ENCODE data around the gene C3.

DNA sequence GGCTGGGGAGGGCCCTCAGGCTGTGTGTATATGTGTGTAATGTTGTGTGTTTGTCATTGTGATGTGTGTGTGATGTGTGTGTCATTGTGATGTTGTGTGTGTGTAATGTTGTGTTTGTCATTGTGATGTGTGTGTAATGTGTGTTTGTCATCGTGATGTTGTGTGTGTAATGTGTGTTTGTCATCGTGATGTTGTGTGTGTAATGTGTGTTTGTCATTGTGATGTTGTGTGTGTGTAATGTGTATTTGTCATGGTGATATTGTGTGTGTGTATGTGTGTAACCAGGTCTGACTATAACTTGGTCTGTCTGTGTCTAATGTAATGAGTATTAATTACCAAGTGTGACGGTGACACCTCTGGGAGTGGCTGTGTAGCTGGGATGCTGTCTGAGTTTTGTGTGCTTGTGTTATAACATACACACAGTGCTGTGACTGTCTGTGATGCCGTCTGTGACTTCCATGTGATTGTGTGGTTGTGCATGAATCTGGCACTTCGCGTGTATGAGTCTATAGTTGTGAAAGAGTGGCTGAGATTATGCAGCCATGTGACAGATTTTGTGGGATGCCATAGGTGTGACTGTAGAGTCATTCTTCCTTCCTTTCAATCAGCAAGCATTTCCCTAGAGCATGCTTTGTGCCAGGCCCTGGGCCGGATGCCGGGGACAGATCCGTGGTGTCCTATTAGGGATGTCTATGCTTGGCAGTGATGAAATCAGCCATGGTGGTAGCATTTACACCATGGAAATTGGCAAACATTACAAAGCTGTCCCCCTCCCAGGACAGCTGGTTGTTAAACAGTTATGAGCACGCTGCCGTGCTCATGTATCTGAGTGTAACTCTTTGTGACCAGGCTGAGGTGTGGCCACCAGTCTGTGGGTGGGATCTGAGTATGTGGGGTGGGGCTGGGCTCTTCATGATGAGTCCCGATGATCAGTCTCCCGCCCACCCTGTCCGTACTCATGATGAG is 56.9 kb downstream of the C3 start:
- TF ChIP-seq, protein P1, sequence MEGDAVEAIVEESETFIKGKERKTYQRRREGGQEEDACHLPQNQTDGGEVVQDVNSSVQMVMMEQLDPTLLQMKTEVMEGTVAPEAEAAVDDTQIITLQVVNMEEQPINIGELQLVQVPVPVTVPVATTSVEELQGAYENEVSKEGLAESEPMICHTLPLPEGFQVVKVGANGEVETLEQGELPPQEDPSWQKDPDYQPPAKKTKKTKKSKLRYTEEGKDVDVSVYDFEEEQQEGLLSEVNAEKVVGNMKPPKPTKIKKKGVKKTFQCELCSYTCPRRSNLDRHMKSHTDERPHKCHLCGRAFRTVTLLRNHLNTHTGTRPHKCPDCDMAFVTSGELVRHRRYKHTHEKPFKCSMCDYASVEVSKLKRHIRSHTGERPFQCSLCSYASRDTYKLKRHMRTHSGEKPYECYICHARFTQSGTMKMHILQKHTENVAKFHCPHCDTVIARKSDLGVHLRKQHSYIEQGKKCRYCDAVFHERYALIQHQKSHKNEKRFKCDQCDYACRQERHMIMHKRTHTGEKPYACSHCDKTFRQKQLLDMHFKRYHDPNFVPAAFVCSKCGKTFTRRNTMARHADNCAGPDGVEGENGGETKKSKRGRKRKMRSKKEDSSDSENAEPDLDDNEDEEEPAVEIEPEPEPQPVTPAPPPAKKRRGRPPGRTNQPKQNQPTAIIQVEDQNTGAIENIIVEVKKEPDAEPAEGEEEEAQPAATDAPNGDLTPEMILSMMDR (conservative IDR thresholded peaks at IDR 0.05; ENCODE audit: low read depth in 2 of 2), result no peak
- no peak for TF ChIP-seq NANOG (IDR thresholded peaks at IDR 0.05; ENCODE audit: borderline replicate concordance)
- no peak for TF ChIP-seq POLR2AphosphoS5 (IDR thresholded peaks at IDR 0.05; ENCODE audit: low read depth)
- no peak for TF ChIP-seq EZH2 (IDR thresholded peaks at IDR 0.05; ENCODE audit: low read depth, unreplicated experiment)
- TF ChIP-seq EZH2phosphoT487 (IDR thresholded peaks at IDR 0.05; ENCODE audit: unreplicated experiment), result no peak
- TF ChIP-seq ZNF462 (CRISPR knock-in tag; IDR thresholded peaks at IDR 0.05), result no peak
- TF ChIP-seq, protein P2, sequence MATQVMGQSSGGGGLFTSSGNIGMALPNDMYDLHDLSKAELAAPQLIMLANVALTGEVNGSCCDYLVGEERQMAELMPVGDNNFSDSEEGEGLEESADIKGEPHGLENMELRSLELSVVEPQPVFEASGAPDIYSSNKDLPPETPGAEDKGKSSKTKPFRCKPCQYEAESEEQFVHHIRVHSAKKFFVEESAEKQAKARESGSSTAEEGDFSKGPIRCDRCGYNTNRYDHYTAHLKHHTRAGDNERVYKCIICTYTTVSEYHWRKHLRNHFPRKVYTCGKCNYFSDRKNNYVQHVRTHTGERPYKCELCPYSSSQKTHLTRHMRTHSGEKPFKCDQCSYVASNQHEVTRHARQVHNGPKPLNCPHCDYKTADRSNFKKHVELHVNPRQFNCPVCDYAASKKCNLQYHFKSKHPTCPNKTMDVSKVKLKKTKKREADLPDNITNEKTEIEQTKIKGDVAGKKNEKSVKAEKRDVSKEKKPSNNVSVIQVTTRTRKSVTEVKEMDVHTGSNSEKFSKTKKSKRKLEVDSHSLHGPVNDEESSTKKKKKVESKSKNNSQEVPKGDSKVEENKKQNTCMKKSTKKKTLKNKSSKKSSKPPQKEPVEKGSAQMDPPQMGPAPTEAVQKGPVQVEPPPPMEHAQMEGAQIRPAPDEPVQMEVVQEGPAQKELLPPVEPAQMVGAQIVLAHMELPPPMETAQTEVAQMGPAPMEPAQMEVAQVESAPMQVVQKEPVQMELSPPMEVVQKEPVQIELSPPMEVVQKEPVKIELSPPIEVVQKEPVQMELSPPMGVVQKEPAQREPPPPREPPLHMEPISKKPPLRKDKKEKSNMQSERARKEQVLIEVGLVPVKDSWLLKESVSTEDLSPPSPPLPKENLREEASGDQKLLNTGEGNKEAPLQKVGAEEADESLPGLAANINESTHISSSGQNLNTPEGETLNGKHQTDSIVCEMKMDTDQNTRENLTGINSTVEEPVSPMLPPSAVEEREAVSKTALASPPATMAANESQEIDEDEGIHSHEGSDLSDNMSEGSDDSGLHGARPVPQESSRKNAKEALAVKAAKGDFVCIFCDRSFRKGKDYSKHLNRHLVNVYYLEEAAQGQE (IDR thresholded peaks at IDR 0.05; ENCODE audit: unreplicated experiment), result no peak
- no peak for TF ChIP-seq CREB1 (CRISPR knock-in tag; IDR thresholded peaks at IDR 0.05; ENCODE audit: low read depth)

All from GM23338 (cell line).